PC-3 (cell line): ENCODE data around the gene ZBTB45.

Experiments used
- CTCF ChIP-seq: fragments of 300-600 bp; sonication (generic); conservative IDR thresholded peaks from 2 replicates; pipeline ENCODE4 v1.5.1; 2017; ENCODE audit warnings: antibody characterized with exemption, low read depth, mild to moderate bottlenecking, low read length
- EZH2 ChIP-seq: fragments of 300-600 bp; sonication (generic); IDR thresholded peaks from one replicate; pipeline ENCODE4 v1.6.1; 2017; ENCODE audit warnings: antibody characterized with exemption, mild to moderate bottlenecking, low read length; ENCODE audit not compliant: unreplicated experiment
- EZH2phosphoT487 ChIP-seq: fragments of 300-600 bp; sonication (generic); IDR thresholded peaks from 2 replicates; pipeline ENCODE4 v1.6.1; 2018; ENCODE audit warnings: mild to moderate bottlenecking, antibody characterized with exemption, low read length, borderline replicate concordance

- TF ChIP-seq CTCF (no peak), EZH2 (no peak), EZH2phosphoT487 (no peak)
Observed at GRCh38 chr19:58556622-58557220, 37.1 kb upstream of the ZBTB45 start.
